ENCODE results near the gene PRKAG2.

GRCh38 chr7:151786241-151786640 lies 90.7 kb downstream of the PRKAG2 start:
- no peak for TF ChIP-seq CTCF (IDR thresholded peaks at IDR 0.05)
- no peak for TF ChIP-seq POLR2A (IDR thresholded peaks at IDR 0.05)

Measured in lower leg skin (tissue), 3 donors.